Transverse colon (tissue), 4 donors: ENCODE results near the gene REC8.

Experiments
- CTCF ChIP-seq, 5 experiments: fragments of 200-600 bp in 3 of 5; fragments of 450-650 bp in 2 of 5; sonication (generic) in 3 of 5; IDR thresholded peaks; 1 replicate in 2 of 5; 2 replicates in 3 of 5; pipeline ENCODE4 v1.5.1; 2016 to 2017; ENCODE audit warnings: antibody characterized with exemption in 5 of 5, inconsistent platforms in 3 of 5, mild to moderate bottlenecking in 2 of 5, moderate library complexity in 1 of 5
- POLR2AphosphoS5 ChIP-seq, 3 donors: sonication (generic); formaldehyde crosslinking; IDR thresholded peaks; one replicate each; pipeline ENCODE4 v1.6.1; 2016; ENCODE audit warnings: antibody characterized with exemption in 3 of 3

- TF ChIP-seq CTCF (IDR thresholded peaks at IDR 0.05): no peak
- TF ChIP-seq POLR2AphosphoS5 (IDR thresholded peaks at IDR 0.05): no peak
Observed at GRCh38 chr14:24123424-24124417, 48.2 kb upstream of the REC8 start.
